Left ventricle myocardium inferior (tissue), 1 donor: ENCODE results near the gene MDK. TPM values are rescaled to one million over a fixed set of nuclear protein-coding genes. Genes with fewer than 3 reads are reported as not detected.

Experiments used
- DNase-seq: peaks from one replicate; pipeline ENCODE4 v3.0.0-alpha.2; 2020
- H3K27ac ChIP-seq: fragments of 200-600 bp; replicated peaks from 2 replicates; pipeline ENCODE4 v1.8.0; 2021
- H3K27me3 ChIP-seq: fragments of 200-600 bp; 2 replicates; pipeline ENCODE4 v1.8.0; 2021; ENCODE audit warnings: low read depth
- H3K36me3 ChIP-seq: fragments of 200-600 bp; 2 replicates; pipeline ENCODE4 v1.8.0; 2021
- H3K4me1 ChIP-seq: fragments of 200-600 bp; 2 replicates; pipeline ENCODE4 v1.8.0; 2021
- H3K4me3 ChIP-seq: fragments of 200-600 bp; 2 replicates; pipeline ENCODE4 v1.8.0; 2021; ENCODE audit warnings: mild to moderate bottlenecking, moderate library complexity
- H3K9me3 ChIP-seq: fragments of 200-600 bp; replicated peaks from 2 replicates; pipeline ENCODE4 v1.8.0; 2021
- intact Hi-C: fragments of 100-400 bp; cut with micrococcal nuclease; formaldehyde crosslinking; loops from one replicate; pipeline ENCODE4 v1.11.0; 2022
- total RNA-seq: library from RNA; stranded (reverse); fragmentation: NEBNext Ultra II Directional; extraction: Animal tissue kit (Norgen Biotek cat#: 25700); gene quantifications from one replicate; pipeline ENCODE4 v1.2.1, GENCODE V29; 2021
- TF ChIP-seq, protein P1 (sequence below): fragments of 200-600 bp; IDR thresholded peaks from 2 replicates; pipeline ENCODE4 v1.8.0; 2021; ENCODE audit warnings: antibody characterized with exemption, mild to moderate bottlenecking, borderline replicate concordance
- donor health status: DM: no; HTN: yes; CAD: no; lungs with severe emphysema.

MDK gene
- total RNA-seq, 1 donor from 2014 or later = 5.4 TPM

DNA sequence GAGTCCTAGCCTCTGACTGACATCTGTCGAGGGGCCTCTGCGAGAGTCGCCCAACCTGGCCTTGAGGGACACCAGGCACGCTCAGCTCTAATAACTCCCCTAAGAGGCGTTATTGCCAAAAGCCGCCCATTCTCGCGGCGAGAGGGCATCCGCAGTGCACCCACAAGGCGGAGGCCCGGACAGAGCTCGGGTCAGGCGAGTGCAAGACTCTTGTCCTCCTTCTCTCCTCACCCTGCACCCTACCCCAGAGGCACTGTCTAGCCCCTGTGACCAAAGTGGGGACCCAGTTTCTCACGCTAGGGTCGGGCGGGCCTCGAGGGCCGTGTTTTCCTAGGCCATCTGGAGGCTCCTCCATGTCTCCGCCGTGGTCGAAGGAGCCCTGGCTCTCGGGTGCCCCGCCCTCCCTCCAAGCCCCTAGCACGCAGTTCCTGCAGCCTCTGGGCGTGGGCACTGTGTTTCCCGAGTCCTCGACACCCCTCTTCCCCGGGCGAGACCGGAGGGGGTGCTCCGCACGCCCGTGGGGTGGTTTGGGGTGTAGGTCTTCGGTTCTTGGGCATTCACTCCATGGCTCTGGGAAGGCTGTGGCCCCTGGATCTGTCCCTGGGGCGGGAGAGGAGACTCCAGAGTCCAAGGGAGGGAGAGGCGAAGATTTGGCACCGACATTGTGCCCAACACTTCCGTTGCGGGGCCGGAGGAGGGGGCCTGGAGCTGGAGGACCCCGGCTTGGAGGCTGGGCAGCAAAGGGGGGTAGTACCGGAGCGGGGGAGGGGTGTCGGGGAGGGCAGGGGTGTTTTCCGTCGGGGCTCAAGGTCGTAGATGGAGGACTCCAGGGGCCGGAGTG is 9.1 kb downstream of the MDK start:
- no peak for DNase-seq
- TF ChIP-seq, protein P1, sequence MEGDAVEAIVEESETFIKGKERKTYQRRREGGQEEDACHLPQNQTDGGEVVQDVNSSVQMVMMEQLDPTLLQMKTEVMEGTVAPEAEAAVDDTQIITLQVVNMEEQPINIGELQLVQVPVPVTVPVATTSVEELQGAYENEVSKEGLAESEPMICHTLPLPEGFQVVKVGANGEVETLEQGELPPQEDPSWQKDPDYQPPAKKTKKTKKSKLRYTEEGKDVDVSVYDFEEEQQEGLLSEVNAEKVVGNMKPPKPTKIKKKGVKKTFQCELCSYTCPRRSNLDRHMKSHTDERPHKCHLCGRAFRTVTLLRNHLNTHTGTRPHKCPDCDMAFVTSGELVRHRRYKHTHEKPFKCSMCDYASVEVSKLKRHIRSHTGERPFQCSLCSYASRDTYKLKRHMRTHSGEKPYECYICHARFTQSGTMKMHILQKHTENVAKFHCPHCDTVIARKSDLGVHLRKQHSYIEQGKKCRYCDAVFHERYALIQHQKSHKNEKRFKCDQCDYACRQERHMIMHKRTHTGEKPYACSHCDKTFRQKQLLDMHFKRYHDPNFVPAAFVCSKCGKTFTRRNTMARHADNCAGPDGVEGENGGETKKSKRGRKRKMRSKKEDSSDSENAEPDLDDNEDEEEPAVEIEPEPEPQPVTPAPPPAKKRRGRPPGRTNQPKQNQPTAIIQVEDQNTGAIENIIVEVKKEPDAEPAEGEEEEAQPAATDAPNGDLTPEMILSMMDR = no peak
- intact Hi-C loops = no loop called here
- Histone ChIP-seq H3K36me3 (no peaks in the 10 kb centered on the region), H3K27me3 (peaks cover 69% of the 10 kb centered on the region), H3K27ac (no peak overlapping the region), H3K4me3 (peak overlapping the region; percentile 63), H3K9me3 (no peaks in the 10 kb centered on the region), H3K4me1 (peaks cover 44% of the 10 kb centered on the region)

DNA sequence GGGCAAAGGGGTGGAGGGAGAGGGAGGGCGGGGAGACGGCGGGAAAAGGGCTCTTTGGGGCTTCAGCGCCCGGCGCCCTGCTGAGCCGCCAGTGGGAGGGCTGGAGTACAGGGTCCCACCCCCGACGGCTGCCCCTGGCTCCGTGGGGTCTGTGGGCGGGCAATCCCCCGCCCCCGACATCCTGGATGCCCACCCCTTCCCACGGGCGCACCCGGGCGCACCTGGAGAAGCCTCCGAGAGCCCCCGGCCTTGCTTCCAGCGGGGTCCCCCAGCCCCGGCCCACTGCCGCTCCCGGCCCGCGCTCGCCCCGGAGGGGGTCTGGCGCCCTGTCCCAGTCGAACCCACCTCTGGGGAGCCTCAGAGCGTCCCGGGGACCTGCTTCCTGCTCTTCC is 9.7 kb downstream of the MDK start:
- Histone ChIP-seq H3K27me3 (peaks cover 63% of the 10 kb centered on the region), H3K36me3 (peaks cover 6% of the 10 kb centered on the region), H3K4me3 (peak overlapping the region; percentile 63), H3K9me3 (no peaks in the 10 kb centered on the region), H3K27ac (no peak overlapping the region), H3K4me1 (peaks cover 44% of the 10 kb centered on the region)
- TF ChIP-seq, protein P1 = no peak
- no peak for DNase-seq
- intact Hi-C loops = no loop called here

DNA sequence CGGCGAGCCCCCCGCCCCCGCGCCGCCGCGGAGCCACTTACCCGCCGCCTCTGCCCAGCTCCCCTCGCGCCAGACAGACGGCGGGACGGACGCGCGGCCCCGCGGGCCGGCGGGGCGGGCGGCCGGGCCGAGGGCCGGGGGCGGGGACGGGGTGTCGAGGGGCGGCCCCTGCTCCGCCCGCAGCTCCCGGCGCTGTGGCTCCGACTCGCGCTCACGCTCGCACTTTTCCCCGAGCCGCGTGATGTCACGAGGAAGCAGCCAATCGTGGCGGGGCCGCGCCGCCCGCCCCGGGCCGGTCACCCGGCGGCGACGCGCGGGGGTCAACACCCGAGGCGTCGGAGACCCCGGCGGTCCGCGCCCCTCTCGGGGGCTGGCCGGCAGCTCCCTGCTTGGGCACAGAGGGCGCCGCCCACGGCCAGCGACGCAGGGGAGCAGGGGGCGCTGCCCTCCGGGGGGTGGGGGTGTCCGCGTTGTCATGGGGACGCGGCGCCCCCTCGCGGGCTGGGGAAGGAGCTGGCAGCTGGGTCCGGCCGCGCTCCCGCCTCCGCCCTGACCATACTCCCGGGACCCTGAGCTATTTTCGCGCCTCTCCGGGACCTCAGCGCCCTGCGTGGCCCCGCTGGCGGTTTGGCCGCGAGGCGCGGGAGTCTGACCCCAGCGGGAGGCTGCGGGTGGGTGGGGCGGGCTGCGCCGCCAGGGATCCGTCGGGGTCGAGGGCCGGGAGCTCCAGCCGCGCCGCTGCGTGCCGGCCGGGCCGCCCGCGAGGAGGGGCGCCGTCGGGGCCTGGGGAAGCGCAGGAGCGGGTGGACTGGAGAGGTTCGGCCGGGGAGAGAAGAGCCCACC is 10.3 kb downstream of the MDK start, which contains the start of gene CHRM4:
Gene CHRM4 (minus strand): TSS at position 199 of the 843 bp plus-strand sequence. CDS start 5,219 bp downstream, outside the sequence.
- Histone ChIP-seq H3K4me1 (peaks cover 44% of the 10 kb centered on the region), H3K9me3 (no peaks in the 10 kb centered on the region), H3K36me3 (peaks cover 11% of the 10 kb centered on the region), H3K27ac (no peak within 1 kb of the TSS), H3K27me3 (peaks cover 57% of the 10 kb centered on the region), H3K4me3 (peak within 1 kb of the TSS; percentile 63)
- no peak for DNase-seq
- intact Hi-C loops = no loop called here
- TF ChIP-seq, protein P1 = peak; percentile 33

DNA sequence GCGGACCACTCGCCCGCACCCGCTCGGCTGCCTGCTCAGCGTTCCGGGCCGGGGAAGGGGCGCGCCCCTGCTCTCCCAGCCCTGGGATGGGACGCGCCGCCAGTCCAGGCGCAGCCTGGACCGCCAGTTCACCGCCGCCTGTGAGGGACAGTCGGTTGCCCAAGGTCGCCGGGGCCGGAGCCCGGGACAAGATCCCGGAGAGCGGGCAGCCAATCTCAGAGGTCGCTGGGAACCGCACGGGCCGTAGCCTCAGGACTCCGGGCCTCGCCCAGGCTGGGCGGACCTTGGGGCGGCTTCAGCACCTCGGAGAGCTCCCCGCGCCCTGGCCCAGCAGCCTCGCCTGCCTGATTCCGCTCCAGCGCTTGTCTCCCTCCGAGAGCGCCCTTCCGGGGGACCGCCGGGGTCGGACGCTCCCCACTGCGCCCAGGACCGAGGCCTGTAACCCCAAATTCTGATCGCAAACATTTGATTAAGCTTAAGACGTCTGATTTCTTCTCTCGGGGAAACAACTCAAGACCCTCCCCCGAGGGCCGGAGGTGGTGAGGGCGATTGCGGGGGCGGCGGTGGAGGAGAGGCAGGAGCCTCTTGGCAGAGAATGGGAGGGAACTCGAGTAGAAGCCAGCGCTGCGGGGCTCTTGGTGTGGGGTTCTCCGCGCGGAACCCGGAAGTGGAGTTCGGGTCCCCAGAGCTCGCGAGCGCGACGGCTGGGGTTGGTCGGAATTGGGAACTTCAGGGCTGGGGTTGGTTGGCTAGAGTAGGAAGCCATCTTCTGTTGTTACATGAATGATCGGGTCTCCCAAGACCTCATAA is 11.2 kb downstream of the MDK start:
- DNase-seq = peak; percentile 87
- intact Hi-C loops = no loop called here
- no peaks in the 10 kb centered on the region for H3K9me3 ChIP-seq
- no peak overlapping the region for H3K27ac ChIP-seq
- TF ChIP-seq, protein P1 = no peak
- H3K27me3 ChIP-seq = peaks cover 48% of the 10 kb centered on the region
- peak overlapping the region; percentile 63 for H3K4me3 ChIP-seq
- H3K36me3 ChIP-seq = peaks cover 19% of the 10 kb centered on the region
- peaks cover 44% of the 10 kb centered on the region for H3K4me1 ChIP-seq

DNA sequence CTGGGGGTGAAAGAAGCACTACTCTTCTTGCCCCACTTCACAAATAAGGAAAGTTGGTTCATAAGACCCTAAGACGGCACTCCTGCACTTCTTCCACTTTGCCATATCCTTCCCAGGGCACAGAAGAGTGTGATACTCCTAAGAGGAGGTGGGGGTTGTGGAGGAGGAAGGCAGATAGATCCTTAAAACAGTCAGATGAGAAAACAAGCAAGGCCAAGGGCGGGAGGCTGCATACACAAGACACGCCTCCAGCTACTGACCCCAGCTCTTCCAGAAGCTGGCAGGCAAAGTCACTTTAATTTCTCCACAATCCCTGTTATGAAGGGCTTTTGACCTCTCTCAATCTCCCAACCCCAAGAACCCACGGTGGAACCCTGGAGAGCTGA is 11.8 kb downstream of the MDK start:
- DNase-seq = no peak
- H3K9me3 ChIP-seq = no peaks in the 10 kb centered on the region
- peaks cover 44% of the 10 kb centered on the region for H3K4me1 ChIP-seq
- TF ChIP-seq, protein P1 = no peak
- intact Hi-C loops = no loop called here
- H3K27me3 ChIP-seq = peaks cover 42% of the 10 kb centered on the region
- H3K36me3 ChIP-seq = peaks cover 25% of the 10 kb centered on the region
- no peak overlapping the region for H3K27ac ChIP-seq
- peak overlapping the region; percentile 63 for H3K4me3 ChIP-seq
